IMR-90 (cell line): ENCODE data around the gene C1orf116. TPM values are rescaled to one million over a fixed set of nuclear protein-coding genes. Genes with fewer than 3 reads are reported as not detected.

ENCODE experiments used
- ATAC-seq: fragments of 200-7000 bp; cut with Tn5 transposase; 2 replicates; pipeline ENCODE4 v1.9.1; 2020; ENCODE audit warnings: low read depth, mild to moderate bottlenecking, moderate library complexity
- BruUV-seq: library from RNA; stranded (reverse); fragments of 400-500 nt; replicated peaks from 2 replicates; lab custom pipeline; 2021; lab: Mats Ljungman, UMichigan
- CTCF ChIA-PET: fragments of 300-600 bp; formaldehyde crosslinking; extraction: SDS; loops from one replicate; lab custom pipeline; 2021; ENCODE audit warnings: antibody characterized with exemption; lab: Yijun Ruan, JAX
- POLR2A ChIA-PET: fragments of 300-600 bp; sonication (Branson Sonifier 250); formaldehyde crosslinking; loops from one replicate; lab custom pipeline; 2022; ENCODE audit warnings: antibody characterized with exemption; ENCODE audit not compliant: unreplicated experiment; lab: Charles Lee
- DNase-seq: peaks from one replicate; pipeline ENCODE4 v3.0.0; 2013
- H2AFZ ChIP-seq: replicated peaks from 2 replicates; pipeline ENCODE3; 2013; ENCODE audit warnings: low read length, mild to moderate bottlenecking; ENCODE audit not compliant: poor library complexity
- H2AK5ac ChIP-seq: 2 replicates; pipeline ENCODE4 v1.6.1; 2013; ENCODE audit warnings: low read depth, low read length, inconsistent platforms
- H2AK9ac ChIP-seq: replicated peaks from 2 replicates; pipeline ENCODE3; 2013; ENCODE audit warnings: mild to moderate bottlenecking, low read depth, low read length, moderate library complexity; ENCODE audit not compliant: poor library complexity
- H2BK120ac ChIP-seq: 2 replicates; pipeline ENCODE4 v1.6.1; 2013; ENCODE audit warnings: low read depth, low read length, inconsistent platforms
- H2BK15ac ChIP-seq: 3 replicates; pipeline ENCODE4 v1.6.1; 2013; ENCODE audit warnings: low read depth, low read length, inconsistent platforms
- H2BK20ac ChIP-seq: 2 replicates; pipeline ENCODE4 v1.6.1; 2013; ENCODE audit warnings: low read depth, mild to moderate bottlenecking, inconsistent platforms, low read length, moderate library complexity
- H2BK5ac ChIP-seq: 2 replicates; pipeline ENCODE4 v1.6.1; 2013; ENCODE audit warnings: mild to moderate bottlenecking, low read depth, low read length, inconsistent platforms; ENCODE audit not compliant: poor library complexity, severe bottlenecking
- H3K14ac ChIP-seq: replicated peaks from 2 replicates; pipeline ENCODE4 v1.6.1; 2013; ENCODE audit warnings: low read depth, low read length, inconsistent platforms
- H3K18ac ChIP-seq: 2 replicates; pipeline ENCODE4 v1.6.1; 2013; ENCODE audit warnings: low read depth, low read length, control low read depth
- H3K23ac ChIP-seq: 2 replicates; pipeline ENCODE4 v1.6.1; 2013; ENCODE audit warnings: low read depth, low read length, inconsistent platforms
- H3K27ac ChIP-seq: 2 replicates; pipeline ENCODE4 v1.5.1; 2013; ENCODE audit warnings: mild to moderate bottlenecking, control low read depth, low read length; ENCODE audit not compliant: insufficient read depth
- H3K27me3 ChIP-seq: 2 replicates; pipeline ENCODE4 v1.6.1; 2013; ENCODE audit warnings: low read length; ENCODE audit not compliant: control insufficient read depth, insufficient read depth
- H3K36me3 ChIP-seq: 2 replicates; pipeline ENCODE4 v1.6.1; 2013; ENCODE audit warnings: low read length, mixed read lengths; ENCODE audit not compliant: control insufficient read depth, insufficient read depth
- H3K4ac ChIP-seq: 2 replicates; pipeline ENCODE4 v1.6.1; 2013; ENCODE audit warnings: low read depth, low read length, inconsistent platforms
- H3K4me1 ChIP-seq: 2 replicates; pipeline ENCODE4 v1.6.1; 2013; ENCODE audit warnings: low read length, mixed read lengths; ENCODE audit not compliant: control insufficient read depth, insufficient read depth
- H3K4me2 ChIP-seq: 2 replicates; pipeline ENCODE4 v1.6.1; 2013; ENCODE audit warnings: low read depth, mild to moderate bottlenecking, control low read depth, low read length, moderate library complexity
- H3K4me3 ChIP-seq: 2 replicates; pipeline ENCODE4 v1.5.1; 2013; ENCODE audit warnings: low read depth, mild to moderate bottlenecking, control low read depth, low read length, moderate library complexity; ENCODE audit not compliant: insufficient read depth
- H3K56ac ChIP-seq: 2 replicates; pipeline ENCODE4 v1.6.1; 2013; ENCODE audit warnings: low read length, inconsistent platforms; ENCODE audit not compliant: insufficient read depth; ENCODE audit errors: extremely low read depth
- H3K79me1 ChIP-seq, 2 experiments: 2 replicates each; pipeline ENCODE4 v1.6.1; 2013; ENCODE audit warnings: low read length in 2 of 2, inconsistent platforms in 1 of 2, low read depth in 1 of 2
- H3K9ac ChIP-seq: 2 replicates; pipeline ENCODE4 v1.6.1; 2013; ENCODE audit warnings: low read depth, low read length, control low read depth
- H3K9me1 ChIP-seq: 2 replicates; pipeline ENCODE4 v1.6.1; 2013; ENCODE audit warnings: low read length, inconsistent platforms; ENCODE audit not compliant: insufficient read depth
- H3K9me3 ChIP-seq: 2 replicates; pipeline ENCODE4 v1.6.1; 2013; ENCODE audit warnings: low read length; ENCODE audit not compliant: control insufficient read depth, insufficient read depth
- H4K20me1 ChIP-seq: 2 replicates; pipeline ENCODE4 v1.6.1; 2013; ENCODE audit warnings: low read length, inconsistent platforms; ENCODE audit not compliant: insufficient read depth
- H4K5ac ChIP-seq: 2 replicates; pipeline ENCODE4 v1.6.1; 2013; ENCODE audit warnings: mild to moderate bottlenecking, low read depth, low read length, control low read depth
- H4K8ac ChIP-seq, 2 experiments: 2 replicates each; pipeline ENCODE4 v1.6.1; 2013; ENCODE audit warnings: low read depth in 2 of 2, low read length in 2 of 2, control low read depth in 1 of 2, inconsistent platforms in 1 of 2
- H4K91ac ChIP-seq: 2 replicates; pipeline ENCODE4 v1.6.1; 2013; ENCODE audit warnings: low read depth, low read length, inconsistent platforms; ENCODE audit not compliant: insufficient read depth
- BHLHE40 ChIP-seq: fragments of 150-350 bp; IDR thresholded peaks from 2 replicates; pipeline ENCODE4 v1.6.1; 2016; ENCODE audit warnings: mild to moderate bottlenecking, low read depth, low read length
- CEBPB ChIP-seq: IDR thresholded peaks from 2 replicates; pipeline ENCODE4 v1.6.1; 2012; ENCODE audit warnings: low read depth, low read length, improper control_type of control experiment
- CHD1 ChIP-seq: IDR thresholded peaks from 2 replicates; pipeline ENCODE4 v1.6.1; 2012; ENCODE audit warnings: low read depth, low read length, improper control_type of control experiment
- CTCF ChIP-seq: conservative IDR thresholded peaks from 2 replicates; pipeline ENCODE4 v1.5.1; 2012; ENCODE audit warnings: mild to moderate bottlenecking, low read depth, low read length, improper control_type of control experiment
- ELK1 ChIP-seq: fragments of 150-350 bp; IDR thresholded peaks from 2 replicates; pipeline ENCODE4 v1.6.1; 2016; ENCODE audit warnings: low read depth, mild to moderate bottlenecking, low read length, moderate library complexity, borderline replicate concordance
- FOS ChIP-seq: fragments of 150-350 bp; IDR thresholded peaks from 2 replicates; pipeline ENCODE4 v1.6.1; 2016; ENCODE audit warnings: low read depth, low read length
- MAFK ChIP-seq: IDR thresholded peaks from 2 replicates; pipeline ENCODE4 v1.6.1; 2012; ENCODE audit warnings: low read depth, low read length, improper control_type of control experiment
- MAZ ChIP-seq: IDR thresholded peaks from 2 replicates; pipeline ENCODE4 v1.6.1; 2012; ENCODE audit warnings: low read depth, mild to moderate bottlenecking, low read length, improper control_type of control experiment, moderate library complexity, borderline replicate concordance
- MXI1 ChIP-seq: IDR thresholded peaks from 2 replicates; pipeline ENCODE4 v1.6.1; 2012; ENCODE audit warnings: low read depth, mild to moderate bottlenecking, low read length, moderate library complexity, borderline replicate concordance
- POLR2A ChIP-seq: IDR thresholded peaks from 2 replicates; pipeline ENCODE4 v1.6.1; 2012; ENCODE audit warnings: mild to moderate bottlenecking, low read depth, low read length
- RAD21 ChIP-seq: IDR thresholded peaks from 2 replicates; pipeline ENCODE4 v1.6.1; 2012; ENCODE audit warnings: low read length, improper control_type of control experiment
- SMC3 ChIP-seq: fragments of 150-350 bp; IDR thresholded peaks from 2 replicates; pipeline ENCODE4 v1.6.1; 2016; ENCODE audit warnings: low read depth, mild to moderate bottlenecking, antibody characterized with exemption, low read length, moderate library complexity
- USF2 ChIP-seq: fragments of 150-350 bp; IDR thresholded peaks from 2 replicates; pipeline ENCODE4 v1.6.1; 2017; ENCODE audit warnings: mild to moderate bottlenecking, antibody characterized with exemption, low read length, low read depth
- WGBS, 2 experiments: methylation state at CpG; one replicate each; pipeline versions ENCODE4 v1.1.5 to v1.1.7; 2013; ENCODE audit warnings: missing lambda C conversion rate in 2 of 2; ENCODE audit not compliant: insufficient read length in 1 of 2; ENCODE audit errors: extremely low coverage in 2 of 2; 5-methylcytosine and 5-hydroxymethylcytosine counted together
- dilution Hi-C: fragments of 300-500 bp; cut with HindIII; formaldehyde crosslinking; loops from one replicate; pipeline ENCODE4 v1.14.3; 2018; ENCODE audit warnings: low sequenced_read_pairs; ENCODE audit not compliant: unreplicated experiment
- in situ Hi-C: fragments of 300-500 bp; cut with MboI; formaldehyde crosslinking; loops from 3 replicates; pipeline ENCODE4 v1.14.3; 2019; ENCODE audit warnings: low sequenced_read_pairs, inconsistent platforms, mixed read lengths
- intact Hi-C: fragments of 100-400 bp; cut with micrococcal nuclease; formaldehyde crosslinking; loops from 2 replicates; pipeline ENCODE4 v1.10.0; 2022
- polyA plus RNA-seq, 3 experiments: library from polyadenylated mRNA; depleted of rRNA; stranded (reverse); fragments of >200 nt; gene quantifications; 2 replicates each; pipeline ENCODE4 v1.2.3, GENCODE V29; 2012; ENCODE audit warnings: low replicate concordance in 1 of 3
- total RNA-seq: library from RNA; depleted of rRNA; stranded (reverse); fragments of >200 nt; gene quantifications from 2 replicates; pipeline ENCODE4 v1.2.3, GENCODE V29; 2012

C1orf116 gene
- total and polyA plus RNA-seq, 2 of the 4 experiments (the other 2 are of a cell fraction): under 0.01 to 0.03 TPM

GRCh38 chr1:207003210-207003609 is 29.3 kb downstream of the C1orf116 start:
- Histone ChIP-seq H3K14ac (no peak overlapping the region), H3K79me1 (no peaks in the 10 kb centered on the region), H2BK120ac (no peak overlapping the region), H2BK20ac (no peak overlapping the region), H4K91ac (no peak overlapping the region), H3K9ac (no peak overlapping the region), H4K20me1 (no peaks in the 10 kb centered on the region), H3K9me1 (peaks cover 6% of the 10 kb centered on the region), H3K27me3 (no peaks in the 10 kb centered on the region; the same call in 1 of the 2 replicates), H3K36me3 (no peaks in the 10 kb centered on the region), H2AK5ac (no peak overlapping the region), H3K4me3 (no peak overlapping the region), H4K8ac (no peak overlapping the region), H3K56ac (no peak overlapping the region), H2AFZ (peak overlapping the region; percentile 5), H3K4ac (no peak overlapping the region), H3K27ac (no peak overlapping the region), H2BK15ac (no peak overlapping the region), H3K4me2 (no peak overlapping the region), H3K9me3 (no peaks in the 10 kb centered on the region), H3K4me1 (peaks cover 6% of the 10 kb centered on the region), H3K18ac (no peak overlapping the region), H2AK9ac (no peak overlapping the region), H3K23ac (no peak overlapping the region), H4K5ac (no peak overlapping the region), H2BK5ac (no peak overlapping the region)
- ChIA-PET CTCF (interaction anchor here (0.9 kb wide), 1 partner anchor 35 kb away, joined by 3 read pairs; no protein-coding TSS in a partner anchor), POLR2A (no interaction called here)
- intact Hi-C loops (no loop called here), dilution Hi-C loops (no loop called here), in situ Hi-C loops (no loop called here)
- ATAC-seq: no peak
- no TSS peak for BruUV-seq
- TF ChIP-seq CEBPB: no peak
- TF ChIP-seq SMC3: no peak
- TF ChIP-seq CTCF: no peak
- TF ChIP-seq ELK1: no peak
- TF ChIP-seq MAFK: no peak
- no peak for TF ChIP-seq USF2
- no peak for TF ChIP-seq MXI1
- TF ChIP-seq CHD1: no peak
- no peak for TF ChIP-seq BHLHE40
- no peak for TF ChIP-seq FOS
- TF ChIP-seq MAZ: no peak
- no peak for TF ChIP-seq POLR2A
- no peak for TF ChIP-seq RAD21
- no peak for DNase-seq
- 77% methylated on average over 3 of the region's 4 CpGs; no CpG with 5 or more reads in 1 of the 2 experiments for WGBS, 2 experiments
